SK-N-SH (cell line): Measurements from ENCODE around the gene MYLK.

ENCODE experiments used
- EZH2phosphoT487 ChIP-seq: fragments of 200-600 bp; sonication (generic); IDR thresholded peaks from 2 replicates; pipeline ENCODE4 v1.6.1; 2017; ENCODE audit warnings: low read depth, mixed run types, mild to moderate bottlenecking, antibody characterized with exemption, moderate library complexity, borderline replicate concordance
- GATA2 ChIP-seq: sonication (generic); formaldehyde crosslinking; IDR thresholded peaks from 2 replicates; pipeline ENCODE4 v1.5.0; 2020; ENCODE audit warnings: mild to moderate bottlenecking, missing genetic modification reagents
- TEAD4 ChIP-seq: IDR thresholded peaks from 2 replicates; pipeline ENCODE4 v1.4.0; 2012; ENCODE audit warnings: mild to moderate bottlenecking, borderline replicate concordance; ENCODE audit not compliant: insufficient read depth
- TF ChIP-seq, protein P1 (sequence below): fragments of 200-600 bp; sonication (generic); IDR thresholded peaks from 2 replicates; pipeline ENCODE4 v1.6.1; 2017; ENCODE audit warnings: antibody characterized with exemption, mild to moderate bottlenecking, moderate library complexity
- TF ChIP-seq, protein P2 (sequence below): IDR thresholded peaks from 2 replicates; pipeline ENCODE4 v1.6.1; 2012; ENCODE audit warnings: mild to moderate bottlenecking, low read depth, low read length, moderate library complexity

DNA sequence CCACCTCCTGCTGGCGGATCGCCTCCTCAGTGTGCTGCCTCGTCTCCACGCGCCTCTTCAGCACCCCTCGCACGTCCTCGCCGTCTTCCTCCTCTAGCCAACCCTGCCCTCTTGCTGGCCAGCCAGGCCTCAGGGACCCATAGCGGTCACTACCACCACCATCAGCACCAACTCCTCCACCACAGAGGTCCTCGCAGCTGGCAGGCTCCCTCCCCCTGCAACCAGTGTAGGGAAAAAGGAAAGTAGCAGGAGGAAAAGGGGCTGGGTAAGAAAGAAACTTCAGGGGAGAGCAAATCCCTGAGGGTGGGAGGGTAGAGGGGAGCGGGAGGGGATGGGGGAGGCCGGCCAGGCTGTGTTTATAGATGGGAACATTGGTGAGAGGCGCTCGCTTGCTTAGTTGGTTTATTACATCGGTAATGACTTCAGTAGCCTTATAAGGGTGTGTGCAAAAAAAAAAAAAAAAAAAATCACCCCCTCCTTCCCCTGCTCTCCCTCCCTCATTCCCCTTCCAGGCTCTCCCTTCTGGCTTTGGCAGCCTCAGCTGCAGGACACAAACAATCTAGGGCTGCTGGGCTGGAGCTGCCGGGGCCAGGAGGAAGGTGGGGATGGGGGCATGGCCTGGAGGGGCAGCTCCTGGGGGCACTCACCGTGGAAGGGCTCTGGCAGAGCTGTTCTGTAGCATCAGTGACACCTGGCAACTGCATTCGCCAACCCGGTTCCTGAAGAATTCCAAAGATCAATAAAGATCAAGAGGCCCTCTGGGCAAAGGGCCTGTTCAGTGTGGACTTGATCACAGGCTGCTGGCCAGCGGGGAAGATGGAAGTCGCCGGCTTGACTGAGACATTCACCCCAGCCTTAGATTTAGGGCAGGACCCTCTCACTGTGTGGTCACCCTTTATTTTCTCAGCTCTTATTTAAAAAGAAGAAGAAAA, 183.1 kb downstream of the MYLK start:
- TF ChIP-seq TEAD4, result no peak
- TF ChIP-seq, protein P1, sequence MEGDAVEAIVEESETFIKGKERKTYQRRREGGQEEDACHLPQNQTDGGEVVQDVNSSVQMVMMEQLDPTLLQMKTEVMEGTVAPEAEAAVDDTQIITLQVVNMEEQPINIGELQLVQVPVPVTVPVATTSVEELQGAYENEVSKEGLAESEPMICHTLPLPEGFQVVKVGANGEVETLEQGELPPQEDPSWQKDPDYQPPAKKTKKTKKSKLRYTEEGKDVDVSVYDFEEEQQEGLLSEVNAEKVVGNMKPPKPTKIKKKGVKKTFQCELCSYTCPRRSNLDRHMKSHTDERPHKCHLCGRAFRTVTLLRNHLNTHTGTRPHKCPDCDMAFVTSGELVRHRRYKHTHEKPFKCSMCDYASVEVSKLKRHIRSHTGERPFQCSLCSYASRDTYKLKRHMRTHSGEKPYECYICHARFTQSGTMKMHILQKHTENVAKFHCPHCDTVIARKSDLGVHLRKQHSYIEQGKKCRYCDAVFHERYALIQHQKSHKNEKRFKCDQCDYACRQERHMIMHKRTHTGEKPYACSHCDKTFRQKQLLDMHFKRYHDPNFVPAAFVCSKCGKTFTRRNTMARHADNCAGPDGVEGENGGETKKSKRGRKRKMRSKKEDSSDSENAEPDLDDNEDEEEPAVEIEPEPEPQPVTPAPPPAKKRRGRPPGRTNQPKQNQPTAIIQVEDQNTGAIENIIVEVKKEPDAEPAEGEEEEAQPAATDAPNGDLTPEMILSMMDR, result no peak
- no peak for TF ChIP-seq EZH2phosphoT487
- TF ChIP-seq GATA2 (CRISPR knock-in tag), result no peak
- TF ChIP-seq, protein P2, sequence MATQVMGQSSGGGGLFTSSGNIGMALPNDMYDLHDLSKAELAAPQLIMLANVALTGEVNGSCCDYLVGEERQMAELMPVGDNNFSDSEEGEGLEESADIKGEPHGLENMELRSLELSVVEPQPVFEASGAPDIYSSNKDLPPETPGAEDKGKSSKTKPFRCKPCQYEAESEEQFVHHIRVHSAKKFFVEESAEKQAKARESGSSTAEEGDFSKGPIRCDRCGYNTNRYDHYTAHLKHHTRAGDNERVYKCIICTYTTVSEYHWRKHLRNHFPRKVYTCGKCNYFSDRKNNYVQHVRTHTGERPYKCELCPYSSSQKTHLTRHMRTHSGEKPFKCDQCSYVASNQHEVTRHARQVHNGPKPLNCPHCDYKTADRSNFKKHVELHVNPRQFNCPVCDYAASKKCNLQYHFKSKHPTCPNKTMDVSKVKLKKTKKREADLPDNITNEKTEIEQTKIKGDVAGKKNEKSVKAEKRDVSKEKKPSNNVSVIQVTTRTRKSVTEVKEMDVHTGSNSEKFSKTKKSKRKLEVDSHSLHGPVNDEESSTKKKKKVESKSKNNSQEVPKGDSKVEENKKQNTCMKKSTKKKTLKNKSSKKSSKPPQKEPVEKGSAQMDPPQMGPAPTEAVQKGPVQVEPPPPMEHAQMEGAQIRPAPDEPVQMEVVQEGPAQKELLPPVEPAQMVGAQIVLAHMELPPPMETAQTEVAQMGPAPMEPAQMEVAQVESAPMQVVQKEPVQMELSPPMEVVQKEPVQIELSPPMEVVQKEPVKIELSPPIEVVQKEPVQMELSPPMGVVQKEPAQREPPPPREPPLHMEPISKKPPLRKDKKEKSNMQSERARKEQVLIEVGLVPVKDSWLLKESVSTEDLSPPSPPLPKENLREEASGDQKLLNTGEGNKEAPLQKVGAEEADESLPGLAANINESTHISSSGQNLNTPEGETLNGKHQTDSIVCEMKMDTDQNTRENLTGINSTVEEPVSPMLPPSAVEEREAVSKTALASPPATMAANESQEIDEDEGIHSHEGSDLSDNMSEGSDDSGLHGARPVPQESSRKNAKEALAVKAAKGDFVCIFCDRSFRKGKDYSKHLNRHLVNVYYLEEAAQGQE, result no peak
